Progenitor cell of endocrine pancreas (in vitro differentiated cells): ENCODE results near the gene CDC42BPA. TPM values are rescaled to one million over a fixed set of nuclear protein-coding genes. Genes with fewer than 3 reads are reported as not detected.
"Not testable (repeated sequence)": the region's sequence is repeated elsewhere in the genome, so short reads cannot be mapped to it uniquely, and the experiment has no call there.

Experiments
- DNase-seq: peaks from one replicate; pipeline ENCODE4 v3.0.0; 2021; ENCODE audit warnings: low spot score; ENCODE audit not compliant: unreplicated experiment
- H3K27ac Mint-ChIP-seq: 2 replicates; pipeline ENCODE4 v1.8.0; 2021; ENCODE audit warnings: mild to moderate bottlenecking, moderate library complexity, mixed read lengths
- H3K27me3 Mint-ChIP-seq: 2 replicates; pipeline ENCODE4 v1.8.0; 2021; ENCODE audit warnings: mixed read lengths
- H3K36me3 Mint-ChIP-seq: 2 replicates; pipeline ENCODE4 v1.8.0; 2022; ENCODE audit warnings: mixed read lengths; ENCODE audit not compliant: insufficient read depth
- H3K4me1 Mint-ChIP-seq: 2 replicates; pipeline ENCODE4 v1.8.0; 2021; ENCODE audit warnings: low read depth, mixed read lengths
- H3K4me3 Mint-ChIP-seq: 2 replicates; pipeline ENCODE4 v1.8.0; 2021; ENCODE audit warnings: low read depth, mild to moderate bottlenecking, moderate library complexity, mixed read lengths
- H3K9me3 Mint-ChIP-seq: 2 replicates; pipeline ENCODE4 v1.8.0; 2021; ENCODE audit warnings: low read depth, mixed read lengths
- total RNA-seq: library from RNA; stranded (reverse); gene quantifications from 2 replicates; pipeline ENCODE4 v1.2.1, GENCODE V29; 2021
- TF ChIP-seq, protein P1 (sequence below): fragments of 200-600 bp; sonication (generic); IDR thresholded peaks from one replicate; pipeline ENCODE4 v1.5.0; 2021; ENCODE audit warnings: antibody characterized with exemption, mild to moderate bottlenecking; ENCODE audit not compliant: unreplicated experiment

Gene CDC42BPA
- total RNA-seq, 1 donor from 2014 or later = 32.7 TPM

DNA sequence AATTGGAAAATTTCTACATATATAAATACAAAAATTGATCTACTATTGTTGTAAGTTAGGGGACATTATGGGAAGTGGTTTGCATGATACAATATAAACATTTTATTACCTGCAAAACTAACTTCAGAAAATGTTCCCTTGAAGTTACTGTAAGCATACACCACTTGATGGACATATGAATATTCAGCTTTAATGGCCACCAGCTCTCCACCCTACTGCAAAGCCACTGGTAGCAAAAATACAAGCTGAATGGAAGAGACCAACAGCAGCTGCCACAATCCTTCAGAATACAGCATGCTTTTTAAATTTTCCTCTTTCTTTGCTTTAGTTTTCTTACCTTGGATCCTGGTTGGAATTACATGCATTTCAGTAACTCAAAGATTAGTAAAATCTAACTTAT, 308.4 kb downstream of the CDC42BPA start:
- TF ChIP-seq, protein P1, sequence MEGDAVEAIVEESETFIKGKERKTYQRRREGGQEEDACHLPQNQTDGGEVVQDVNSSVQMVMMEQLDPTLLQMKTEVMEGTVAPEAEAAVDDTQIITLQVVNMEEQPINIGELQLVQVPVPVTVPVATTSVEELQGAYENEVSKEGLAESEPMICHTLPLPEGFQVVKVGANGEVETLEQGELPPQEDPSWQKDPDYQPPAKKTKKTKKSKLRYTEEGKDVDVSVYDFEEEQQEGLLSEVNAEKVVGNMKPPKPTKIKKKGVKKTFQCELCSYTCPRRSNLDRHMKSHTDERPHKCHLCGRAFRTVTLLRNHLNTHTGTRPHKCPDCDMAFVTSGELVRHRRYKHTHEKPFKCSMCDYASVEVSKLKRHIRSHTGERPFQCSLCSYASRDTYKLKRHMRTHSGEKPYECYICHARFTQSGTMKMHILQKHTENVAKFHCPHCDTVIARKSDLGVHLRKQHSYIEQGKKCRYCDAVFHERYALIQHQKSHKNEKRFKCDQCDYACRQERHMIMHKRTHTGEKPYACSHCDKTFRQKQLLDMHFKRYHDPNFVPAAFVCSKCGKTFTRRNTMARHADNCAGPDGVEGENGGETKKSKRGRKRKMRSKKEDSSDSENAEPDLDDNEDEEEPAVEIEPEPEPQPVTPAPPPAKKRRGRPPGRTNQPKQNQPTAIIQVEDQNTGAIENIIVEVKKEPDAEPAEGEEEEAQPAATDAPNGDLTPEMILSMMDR = no peak
- peaks cover 5% of the 10 kb centered on the region for H3K36me3 Mint-ChIP-seq
- no peak overlapping the region for H3K27ac Mint-ChIP-seq
- DNase-seq = no peak
- H3K4me1 Mint-ChIP-seq = peaks cover 11% of the 10 kb centered on the region
- no peaks in the 10 kb centered on the region for H3K27me3 Mint-ChIP-seq
- no peak overlapping the region for H3K4me3 Mint-ChIP-seq
- H3K9me3 Mint-ChIP-seq = no peaks in the 10 kb centered on the region

DNA sequence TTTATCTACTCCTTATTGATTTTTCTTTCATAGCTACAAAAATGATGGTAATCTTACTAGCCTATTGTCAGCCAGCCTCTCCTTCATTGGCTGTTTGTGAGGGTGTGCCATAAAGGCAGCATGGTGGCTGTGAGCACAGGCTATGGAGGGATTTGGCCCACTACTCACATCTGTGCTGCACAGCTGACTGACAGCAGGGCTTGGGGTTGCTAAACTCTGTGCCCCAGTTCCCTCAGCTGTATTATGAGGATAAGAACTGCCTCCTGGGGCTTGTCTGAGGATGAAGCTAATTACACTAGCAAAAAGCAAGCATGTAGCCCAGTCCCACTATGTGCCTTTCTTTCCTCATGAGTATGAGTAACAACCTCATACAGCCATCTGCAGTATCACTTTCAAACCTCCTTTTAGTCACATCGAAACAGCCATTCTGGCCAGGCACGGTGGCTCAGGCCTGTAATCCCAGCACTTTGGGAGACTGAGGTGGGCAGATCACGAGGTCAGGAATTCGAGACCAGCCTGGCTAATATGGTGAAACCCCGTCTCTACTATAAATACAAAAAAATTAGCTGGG, 312.0 kb downstream of the CDC42BPA start:
- Mint-ChIP-seq H3K9me3 (no peaks in the 10 kb centered on the region), H3K4me3 (no peak overlapping the region), H3K36me3 (peaks cover 7% of the 10 kb centered on the region), H3K4me1 (peaks cover 2% of the 10 kb centered on the region), H3K27me3 (no peaks in the 10 kb centered on the region), H3K27ac (no peak overlapping the region)
- DNase-seq = no peak
- TF ChIP-seq, protein P1 = no peak

DNA sequence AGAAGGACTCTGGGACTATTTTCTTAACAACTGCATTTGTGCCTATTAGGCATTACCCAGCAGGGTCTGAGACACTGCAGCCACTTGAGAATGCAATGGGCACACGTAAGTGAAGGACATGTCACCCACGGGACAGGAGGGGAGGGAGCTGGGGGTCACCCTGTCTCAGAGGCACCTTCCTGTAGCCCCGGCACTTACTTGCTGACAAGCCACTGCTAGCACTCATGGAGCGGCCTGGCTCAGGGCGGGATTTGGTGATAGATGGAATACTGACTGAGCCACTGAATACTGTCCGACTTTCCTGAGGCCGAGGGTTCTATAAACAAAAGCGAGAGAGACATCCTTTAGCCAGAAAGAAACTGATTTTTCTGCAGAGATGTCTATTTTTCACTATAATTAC, 313.5 kb downstream of the CDC42BPA start:
- no peaks in the 10 kb centered on the region for H3K27me3 Mint-ChIP-seq
- H3K4me1 Mint-ChIP-seq = no peaks in the 10 kb centered on the region
- H3K4me3 Mint-ChIP-seq = no peak overlapping the region
- DNase-seq = no peak
- peaks cover 8% of the 10 kb centered on the region for H3K36me3 Mint-ChIP-seq
- H3K9me3 Mint-ChIP-seq = no peaks in the 10 kb centered on the region
- no peak overlapping the region for H3K27ac Mint-ChIP-seq
- TF ChIP-seq, protein P1 = no peak

DNA sequence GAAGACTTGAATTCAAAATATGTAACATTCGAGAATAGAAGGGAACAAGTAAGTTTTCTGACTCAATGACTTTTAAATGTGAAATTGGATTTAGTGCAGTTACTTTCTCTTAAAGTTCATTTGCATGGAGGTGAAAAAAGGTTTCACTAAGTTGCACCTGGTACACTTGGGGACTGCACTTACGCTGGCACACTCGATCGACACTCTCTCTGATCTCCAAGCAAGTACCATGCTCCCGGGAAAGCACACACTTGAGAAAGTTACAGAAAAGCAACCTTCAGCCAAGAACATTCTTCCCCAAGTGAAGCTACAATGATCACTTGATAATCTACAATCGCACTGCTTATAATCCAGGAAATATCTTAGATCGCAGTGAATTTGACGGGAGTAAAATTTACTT, 315.1 kb downstream of the CDC42BPA start:
- Mint-ChIP-seq H3K36me3 (peaks cover 19% of the 10 kb centered on the region), H3K27me3 (no peaks in the 10 kb centered on the region), H3K27ac (no peak overlapping the region), H3K4me1 (no peaks in the 10 kb centered on the region), H3K4me3 (no peak overlapping the region), H3K9me3 (peaks cover 6% of the 10 kb centered on the region)
- TF ChIP-seq, protein P1 = no peak
- DNase-seq = no peak

DNA sequence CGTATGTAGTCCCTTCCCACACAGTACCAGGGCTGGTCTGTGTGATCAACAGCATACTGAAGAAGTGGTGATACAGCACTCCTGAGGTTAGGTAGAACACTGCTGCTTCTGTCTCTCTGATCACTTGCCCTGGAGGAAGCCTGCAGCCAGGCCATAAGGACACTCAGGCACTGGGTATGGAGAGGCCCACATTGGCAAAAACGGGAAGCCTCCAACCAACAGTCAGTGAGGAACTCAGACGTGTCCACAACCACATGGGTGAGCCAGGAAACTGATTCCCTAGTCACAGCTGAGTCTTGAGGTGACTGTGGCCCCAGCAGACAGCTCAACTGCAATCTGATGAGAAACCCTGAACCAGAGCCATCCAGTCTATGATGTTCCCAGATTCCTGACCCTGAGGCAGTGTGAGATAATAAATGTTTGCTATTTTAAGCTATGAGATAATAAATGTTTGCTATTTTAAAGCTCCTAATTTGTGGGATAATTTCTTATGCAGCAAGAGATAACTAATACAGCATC, 315.7 kb downstream of the CDC42BPA start:
- no peaks in the 10 kb centered on the region for H3K4me1 Mint-ChIP-seq
- peaks cover 22% of the 10 kb centered on the region for H3K36me3 Mint-ChIP-seq
- H3K4me3 Mint-ChIP-seq = no peak overlapping the region
- TF ChIP-seq, protein P1 = no peak
- H3K27ac Mint-ChIP-seq = no peak overlapping the region
- peaks cover 9% of the 10 kb centered on the region for H3K9me3 Mint-ChIP-seq
- H3K27me3 Mint-ChIP-seq = no peaks in the 10 kb centered on the region
- no peak for DNase-seq

DNA sequence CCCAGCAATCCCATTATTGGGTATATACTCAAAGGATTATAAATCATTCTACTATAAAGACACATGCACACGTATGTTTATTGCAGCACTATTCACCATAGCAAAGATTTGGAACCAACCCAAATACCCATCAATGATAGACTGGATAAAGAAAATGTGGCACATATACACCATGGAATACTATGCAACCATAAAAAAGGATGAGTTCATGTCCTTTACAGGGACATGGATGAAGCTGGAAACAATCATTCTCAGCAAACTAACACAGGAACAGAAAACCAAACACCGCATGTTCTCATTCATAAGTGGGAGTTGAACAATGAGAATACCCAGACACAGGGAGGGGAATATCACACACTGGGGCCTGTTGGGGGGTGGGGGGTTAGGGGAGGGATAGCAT, 318.7 kb downstream of the CDC42BPA start:
- peaks cover 22% of the 10 kb centered on the region for H3K4me1 Mint-ChIP-seq
- peaks cover 12% of the 10 kb centered on the region for H3K9me3 Mint-ChIP-seq
- H3K27me3 Mint-ChIP-seq, H3K4me3 Mint-ChIP-seq, DNase-seq, H3K27ac Mint-ChIP-seq: not testable (repeated sequence)
- H3K36me3 Mint-ChIP-seq = peaks cover 27% of the 10 kb centered on the region
